Activated CD4-positive, alpha-beta T cell treated with anti-CD3 and anti-CD28 coated beads, Interleukin-2, amount 50 U/mL, for 24 hours (primary cell): ENCODE data around the gene NUP98.
"Not testable (repeated sequence)": the region's sequence is repeated elsewhere in the genome, so short reads cannot be mapped to it uniquely, and the experiment has no call there.

Source experiments
- DNase-seq, 2 donors: peaks; one replicate each; pipeline ENCODE4 v3.0.0-alpha.2; 2020; ENCODE audit warnings: low read depth in 1 of 2, low spot score in 1 of 2

Gene NUP98

GRCh38 chr11:3826721-3827120, 29.4 kb upstream of the NUP98 start:
- DNase-seq: no peak

DNA sequence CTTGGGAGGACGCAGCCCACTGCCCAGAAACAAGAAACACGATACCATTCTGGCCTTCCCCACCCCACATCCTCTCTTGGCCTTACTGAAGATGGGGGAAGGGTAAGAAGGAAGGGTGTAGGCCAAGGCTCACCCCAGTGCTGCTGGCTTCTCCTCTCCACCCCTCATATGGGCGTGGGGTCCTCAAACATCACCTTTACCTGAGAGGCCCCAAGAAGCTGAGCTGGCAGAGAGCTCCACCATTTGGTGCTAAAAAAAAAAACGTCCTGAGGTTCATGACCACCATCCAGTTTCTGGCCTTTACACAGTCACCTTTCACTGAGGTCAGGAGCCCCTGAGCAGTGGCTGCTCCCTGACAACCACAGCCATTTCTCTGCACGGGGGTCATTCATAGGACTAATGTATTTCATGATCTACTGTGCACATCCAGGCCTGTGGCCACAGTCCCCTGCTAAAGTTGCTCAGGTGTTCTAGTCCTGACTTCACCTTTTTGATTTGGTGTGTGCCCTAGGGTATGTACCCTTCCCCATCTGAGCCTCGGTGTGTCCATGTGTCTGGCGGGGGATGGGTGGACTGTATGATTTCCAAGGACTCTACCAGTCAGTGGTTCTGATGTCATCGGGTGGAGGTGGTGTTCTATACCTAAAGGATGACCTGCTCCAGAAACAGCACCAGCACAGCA, 28.3 kb upstream of the NUP98 start:
- no peak for DNase-seq

DNA sequence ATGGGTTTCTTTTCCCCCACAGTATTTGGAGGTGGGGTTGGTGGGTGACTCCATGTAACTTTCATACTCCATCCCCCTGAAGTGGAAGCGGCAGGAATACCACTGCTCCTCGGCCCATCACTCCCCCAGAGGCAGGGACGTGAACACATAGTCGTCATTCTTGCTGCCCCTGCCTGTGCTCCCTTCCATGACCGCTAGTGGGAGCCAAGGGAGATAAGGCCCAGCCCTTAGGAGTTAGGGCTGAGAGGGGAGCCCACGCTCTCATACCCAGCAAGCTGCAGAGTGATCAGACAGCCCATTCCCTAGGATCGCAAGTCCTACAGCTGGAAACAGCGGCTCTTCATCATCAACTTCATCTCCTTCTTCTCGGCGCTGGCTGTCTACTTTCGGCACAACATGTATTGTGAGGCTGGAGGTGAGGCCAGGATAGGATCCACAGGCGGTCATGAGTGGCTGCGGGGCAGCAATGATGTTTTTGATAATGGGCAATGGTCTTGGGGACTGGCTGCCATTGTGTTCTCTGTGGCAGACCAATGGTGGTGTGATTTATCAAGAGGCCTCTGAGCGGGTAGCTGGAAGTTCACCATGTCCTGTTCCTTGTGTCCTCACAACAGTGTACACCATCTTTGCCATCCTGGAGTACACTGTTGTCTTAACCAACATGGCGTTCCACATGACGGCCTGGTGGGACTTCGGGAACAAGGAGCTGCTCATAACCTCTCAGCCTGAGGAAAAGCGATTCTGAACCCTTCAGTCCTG, 27.5 kb upstream of the NUP98 start:
- DNase-seq: peak; percentile 55 to 66

DNA sequence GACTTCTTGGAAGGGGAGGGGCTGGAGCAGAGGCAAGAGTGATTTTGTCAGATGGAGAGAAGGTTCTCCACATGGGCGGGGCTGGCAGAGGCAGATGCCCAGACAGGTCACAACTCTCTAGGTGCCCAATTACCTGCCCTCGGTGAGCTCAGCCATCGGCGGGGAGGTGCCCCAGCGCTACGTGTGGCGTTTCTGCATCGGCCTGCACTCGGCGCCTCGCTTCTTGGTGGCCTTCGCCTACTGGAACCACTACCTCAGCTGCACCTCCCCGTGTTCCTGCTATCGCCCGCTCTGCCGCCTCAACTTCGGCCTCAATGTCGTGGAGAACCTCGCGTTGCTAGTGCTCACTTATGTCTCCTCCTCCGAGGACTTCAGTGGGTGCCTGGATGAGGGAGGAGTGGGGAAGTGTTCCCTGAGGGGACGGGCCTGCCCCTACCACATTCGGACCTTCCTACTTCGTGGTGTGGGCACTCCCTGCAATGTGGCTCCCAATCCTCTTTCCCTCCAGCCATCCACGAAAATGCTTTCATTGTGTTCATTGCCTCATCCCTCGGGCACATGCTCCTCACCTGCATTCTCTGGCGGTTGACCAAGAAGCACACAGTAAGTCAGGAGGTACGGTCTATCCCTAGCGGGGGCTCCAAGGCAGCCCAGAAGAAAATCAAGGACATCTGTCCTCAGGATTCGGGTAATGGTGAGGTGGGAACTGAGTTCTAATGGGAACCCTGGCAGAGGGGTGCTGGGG, 26.6 kb upstream of the NUP98 start:
- no peak for DNase-seq

DNA sequence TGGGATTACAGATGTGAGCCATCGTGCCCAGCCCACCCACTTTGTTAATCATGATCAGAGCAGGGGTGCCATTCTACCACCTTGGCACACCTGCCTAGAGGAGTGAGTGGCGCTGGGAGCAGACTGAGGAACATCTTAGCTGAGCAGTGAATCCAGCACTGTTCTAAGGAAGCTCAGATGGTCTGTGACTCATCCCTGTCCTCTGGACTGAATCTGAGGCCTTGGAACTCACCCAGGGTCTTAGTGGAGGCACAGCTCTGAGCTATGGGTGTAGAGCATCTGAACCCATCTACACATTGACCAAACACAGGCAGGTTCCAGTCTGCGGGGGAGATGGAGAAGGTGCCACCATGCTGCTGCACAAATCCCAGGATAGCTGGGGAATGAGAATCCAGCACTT, 25.9 kb upstream of the NUP98 start:
- DNase-seq: no peak

DNA sequence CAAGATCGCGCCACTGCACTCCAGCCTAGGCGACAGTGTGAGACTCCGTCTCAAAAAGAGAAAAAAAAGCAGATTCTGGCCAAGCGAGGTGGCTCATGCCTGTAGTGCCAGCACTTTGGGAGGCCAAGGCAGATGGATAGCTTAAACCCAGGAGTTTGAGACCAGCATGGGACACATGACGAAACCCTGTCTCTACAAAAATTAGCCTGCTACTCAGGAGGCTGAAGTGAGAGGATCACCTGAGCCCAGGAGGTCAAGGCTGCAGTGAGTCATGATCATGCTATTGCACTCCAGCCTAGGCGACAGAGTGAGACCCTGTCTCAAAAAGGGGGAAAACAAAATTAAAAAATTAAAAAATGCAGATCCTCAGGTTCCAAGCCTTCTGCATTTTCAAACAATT, 25.0 kb upstream of the NUP98 start:
- no peak for DNase-seq

DNA sequence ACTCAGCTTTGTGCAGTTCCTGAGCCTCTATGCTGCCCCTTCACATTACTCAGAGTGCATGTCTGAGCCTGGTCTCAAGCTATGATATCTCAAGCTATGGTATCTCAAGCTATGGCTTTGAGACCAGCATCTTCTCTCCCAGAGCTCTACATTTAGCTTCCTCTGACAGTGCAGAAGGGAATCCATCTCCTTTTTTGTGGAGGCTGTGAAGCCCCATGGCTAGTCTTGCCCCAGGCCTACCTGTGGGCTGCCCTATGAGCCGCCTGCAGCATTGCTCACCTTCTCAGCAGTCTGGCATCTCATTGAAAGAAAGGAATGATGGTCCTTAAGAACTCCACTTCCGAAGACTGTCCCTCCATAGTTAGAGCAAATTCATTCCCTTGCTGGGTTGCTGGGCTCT, 23.6 kb upstream of the NUP98 start:
- no peak for DNase-seq

DNA sequence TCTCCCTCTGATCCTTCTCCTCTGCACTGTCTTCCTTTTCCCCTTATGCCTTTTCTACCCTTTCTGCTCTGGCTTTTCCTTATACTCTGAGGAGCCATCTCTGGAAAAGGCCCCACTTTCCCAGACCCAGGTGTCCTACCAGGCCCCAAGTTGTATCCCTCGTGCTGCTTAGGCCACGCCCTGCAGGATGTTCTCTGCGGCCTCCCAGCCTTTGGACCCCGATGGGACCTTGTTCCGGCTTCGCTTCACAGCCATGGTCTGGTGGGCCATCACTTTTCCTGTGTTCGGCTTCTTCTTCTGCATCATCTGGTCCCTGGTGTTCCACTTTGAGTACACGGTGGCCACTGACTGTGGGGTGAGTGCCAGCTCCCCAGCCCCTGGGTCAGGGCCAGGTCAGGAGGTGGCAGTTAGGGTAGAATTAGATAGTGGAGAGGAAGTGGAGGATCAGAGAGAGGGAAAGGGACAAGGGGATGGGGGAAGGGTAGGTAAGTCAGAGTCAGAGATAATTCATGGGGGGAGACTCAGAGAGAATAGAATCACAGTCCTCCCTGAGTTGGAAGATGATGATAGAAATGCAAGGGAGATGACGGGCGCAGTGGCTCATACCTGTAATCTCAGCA, 19.9 kb upstream of the NUP98 start:
- no peak for DNase-seq

DNA sequence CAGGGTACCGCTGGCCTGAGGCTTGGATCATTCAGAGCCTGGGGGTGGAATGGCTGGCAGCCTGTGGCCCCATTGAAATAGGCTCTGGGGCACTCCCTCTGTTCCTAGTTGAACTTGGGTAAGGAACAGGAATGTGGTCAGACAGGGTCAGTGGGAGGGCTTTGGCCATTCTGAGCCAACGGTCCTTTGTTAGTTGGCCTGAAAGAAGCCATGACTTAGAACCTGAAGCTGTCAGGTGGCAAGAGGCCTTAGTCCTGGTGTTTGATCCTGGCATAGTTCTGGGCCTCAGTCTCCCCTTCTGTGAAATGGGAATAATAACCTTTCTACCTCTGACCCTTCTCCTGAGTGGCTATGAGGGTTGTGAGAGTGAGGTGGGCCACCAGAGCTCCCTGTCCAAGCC, 19.3 kb upstream of the NUP98 start:
- no peak for DNase-seq

DNA sequence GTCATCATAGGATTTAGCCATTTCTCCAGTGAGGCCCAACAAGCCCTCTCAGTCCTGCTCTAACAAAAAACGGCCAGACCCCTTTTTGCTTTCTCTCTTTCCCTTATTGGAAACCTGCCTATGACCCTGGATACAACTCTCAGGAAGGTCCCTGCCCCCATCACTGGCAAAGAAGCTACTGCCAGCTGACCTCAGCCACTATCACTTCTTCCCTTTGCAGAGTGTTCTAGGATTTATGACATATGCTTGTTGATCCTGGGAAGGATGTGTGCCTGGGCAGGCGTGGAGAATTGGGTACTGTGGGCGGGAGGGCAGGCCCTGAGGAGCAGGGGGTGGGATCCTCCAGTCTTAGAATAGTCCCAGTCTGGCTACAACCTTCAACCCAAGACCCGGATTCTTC, 18.5 kb upstream of the NUP98 start:
- no peak for DNase-seq

GRCh38 chr11:3814832-3815231, 17.5 kb upstream of the NUP98 start:
- DNase-seq: not testable (repeated sequence)

DNA sequence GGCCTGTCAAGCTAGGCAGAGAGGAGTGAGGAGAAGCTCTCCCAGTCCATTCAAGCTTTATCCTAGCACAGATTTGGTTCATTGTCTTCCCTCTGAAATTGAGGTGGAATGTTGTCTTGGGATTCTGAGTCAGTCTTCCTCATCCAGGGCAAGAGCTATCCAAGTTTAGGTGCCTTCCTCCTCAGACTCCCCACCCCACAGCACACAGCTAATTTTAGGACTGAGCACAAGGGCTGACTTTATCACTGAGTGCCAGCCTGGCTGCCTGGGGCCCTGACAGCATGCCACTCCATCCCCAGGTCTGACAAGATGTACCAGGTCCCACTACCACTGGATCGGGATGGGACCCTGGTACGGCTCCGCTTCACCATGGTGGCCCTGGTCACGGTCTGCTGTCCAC, 13.6 kb upstream of the NUP98 start:
- DNase-seq: no peak

- DNase-seq: no peak
Measured at GRCh38 chr11:3810446-3810845, 13.1 kb upstream of the NUP98 start.

DNA sequence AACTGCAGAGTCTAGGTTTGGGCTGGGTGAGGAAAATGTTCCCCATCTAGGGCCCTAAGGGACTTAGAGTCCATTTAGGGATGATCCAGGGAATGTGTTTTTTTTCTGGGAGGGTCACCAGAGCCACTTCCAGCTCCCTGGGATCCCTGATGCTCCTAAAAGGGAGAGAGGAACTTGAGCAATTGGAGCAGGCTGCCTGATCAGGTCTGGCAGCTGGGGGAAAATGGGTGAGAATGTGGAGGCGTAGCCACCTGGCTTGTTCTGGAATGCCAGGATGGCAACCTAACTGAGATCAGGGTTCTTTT, 12.2 kb upstream of the NUP98 start:
- no peak for DNase-seq

DNA sequence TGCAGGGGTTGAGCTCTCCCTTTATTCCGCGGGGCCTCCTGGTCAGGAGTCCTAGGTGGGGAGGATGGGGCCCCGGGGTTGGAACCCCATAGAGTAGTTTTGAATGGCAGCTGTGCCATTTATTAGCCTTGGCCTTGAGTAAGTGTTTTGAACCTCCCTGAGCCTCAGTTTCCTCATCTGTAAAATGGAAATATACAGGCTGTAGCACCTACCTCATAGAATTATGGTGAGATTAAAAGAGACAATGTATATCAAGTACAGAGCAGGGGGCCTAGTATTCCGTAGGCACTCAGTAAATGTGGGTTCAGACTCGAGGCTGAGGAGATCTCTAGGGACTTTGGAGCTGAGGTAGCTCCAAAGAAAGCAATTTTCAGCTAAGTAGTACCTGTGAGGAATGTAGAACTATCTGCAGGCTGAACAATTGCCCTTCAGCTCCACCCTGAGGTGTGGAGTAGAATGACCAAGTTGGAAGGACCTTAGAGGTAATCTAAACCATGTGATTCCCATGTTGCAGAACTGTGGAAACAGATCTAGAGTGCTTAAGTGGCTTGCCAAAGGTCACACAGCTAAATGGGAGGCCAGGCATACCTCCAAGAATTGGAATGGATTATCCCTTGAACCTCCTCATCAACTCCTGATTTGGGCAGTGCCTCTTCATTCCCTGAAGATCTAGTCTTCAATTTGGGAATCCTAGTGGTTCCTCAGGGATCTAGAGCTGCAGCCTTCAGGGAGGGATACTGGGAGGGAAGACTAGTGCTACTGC, 11.7 kb upstream of the NUP98 start:
- DNase-seq: no peak

GRCh38 chr11:3807909-3808860, 10.8 kb upstream of the NUP98 start, which contains the start of gene PGAP2:
Gene PGAP2 (plus strand): TSS chr11:3808560. CDS start chr11:3811260, 2,700 bp downstream.
- DNase-seq: no peak

- no peak for DNase-seq
Measured at GRCh38 chr11:3803726-3804495, 6.6 kb upstream of the NUP98 start.

- DNase-seq: no peak
Measured at GRCh38 chr11:3802011-3802790, 4.8 kb upstream of the NUP98 start.
